Measurements from ENCODE around the gene ABCF3. TPM values are rescaled to one million over a fixed set of nuclear protein-coding genes. Genes with fewer than 3 reads are reported as not detected.

ABCF3 gene
- polyA plus RNA-seq, 1 donor (not counting 4 experiments of a cell fraction or from before 2014, with no cell fraction given), result 39.2 TPM

GRCh38 chr3:184177331-184177731 is 8.7 kb upstream of the ABCF3 start:
- Histone ChIP-seq H2AFZ (ENCODE audit: control insufficient read depth, low read length) (no peak overlapping the region), H3K9ac (ENCODE audit: control insufficient read depth, extremely low read depth, insufficient read depth, low read length) (peak overlapping the region; percentile 19)

GRCh38 chr3:184177767-184178306 is 8.2 kb upstream of the ABCF3 start:
- Histone ChIP-seq H3K4me2 (ENCODE audit: control insufficient read depth, extremely low read depth, insufficient read depth, low read depth, low read length) (no peak overlapping the region), H3K27me3 (ENCODE audit: control insufficient read depth, extremely low read depth, insufficient read depth, low read length) (no peaks in the 10 kb centered on the region), H3K9me3 (ENCODE audit: control insufficient read depth, low read depth, low read length) (no peaks in the 10 kb centered on the region), H3K4me3 (ENCODE audit: control insufficient read depth in 2 of 3, extremely low read depth in 1 of 3, insufficient read depth in 2 of 3, low read depth in 1 of 3, low read length in 3 of 3) (no peak overlapping the region), H2AFZ (ENCODE audit: control insufficient read depth, low read length) (no peak overlapping the region), H3K9ac (ENCODE audit: control insufficient read depth, extremely low read depth, insufficient read depth, low read length) (no peak overlapping the region), H3K4me1 (ENCODE audit: control insufficient read depth, extremely low read depth, insufficient read depth, low read length) (peaks cover 29% of the 10 kb centered on the region), H3K79me2 (ENCODE audit: control insufficient read depth, insufficient read depth, low read length) (peaks cover 44% of the 10 kb centered on the region), H4K20me1 (ENCODE audit: control insufficient read depth, extremely low read depth, insufficient read depth, low read length) (no peaks in the 10 kb centered on the region), H3K27ac (ENCODE audit: control insufficient read depth, insufficient read depth, low read length) (no peak overlapping the region), H3K36me3 (ENCODE audit: control insufficient read depth in 2 of 2, extremely low read depth in 1 of 2, insufficient read depth in 2 of 2, low read length in 2 of 2) (peaks cover 51 to 56% of the 10 kb centered on the region in 2 experiments), H3K9me1 (ENCODE audit: control insufficient read depth, extremely low read depth, insufficient read depth, low read length) (no peaks in the 10 kb centered on the region)
- FAIRE-seq (no peak), DNase-seq (ENCODE audit: low read depth, low spot score) (no peak)
- dilution Hi-C loops (cut with MboI; ENCODE audit: extremely low pct_ligation_motif_present, low sequenced_read_pairs), result no loop called here
- TF ChIP-seq EZH2 (IDR thresholded peaks at IDR 0.05; ENCODE audit: low read length) (no peak), CTCF (optimal IDR thresholded peaks at IDR 0.05 in 1 of 3, IDR thresholded peaks at IDR 0.05 in 1 of 3, conservative IDR thresholded peaks at IDR 0.05 in 1 of 3; ENCODE audit: extremely low read depth in 1 of 3, insufficient read depth in 2 of 3, low read length in 3 of 3) (no peak)

More at GRCh38 chr3:184177331-184177731, 8.7 kb upstream of the ABCF3 start:
- DNase-seq (ENCODE audit: low read depth, low spot score), result no peak
- peak overlapping the region in 2 of 3 experiments; percentile 21 to 91 for H3K4me3 ChIP-seq (ENCODE audit: control insufficient read depth in 2 of 3, extremely low read depth in 1 of 3, insufficient read depth in 2 of 3, low read depth in 1 of 3, low read length in 3 of 3)
- peaks cover 29% of the 10 kb centered on the region for H3K4me1 ChIP-seq (ENCODE audit: control insufficient read depth, extremely low read depth, insufficient read depth, low read length)
- no peaks in the 10 kb centered on the region for H3K9me3 ChIP-seq (ENCODE audit: control insufficient read depth, low read depth, low read length)
- no peak for FAIRE-seq
- H3K4me2 ChIP-seq (ENCODE audit: control insufficient read depth, extremely low read depth, insufficient read depth, low read depth, low read length), result peak overlapping the region; percentile 98
- TF ChIP-seq EZH2 (IDR thresholded peaks at IDR 0.05; ENCODE audit: low read length) (no peak), CTCF (optimal IDR thresholded peaks at IDR 0.05 in 1 of 3, IDR thresholded peaks at IDR 0.05 in 1 of 3, conservative IDR thresholded peaks at IDR 0.05 in 1 of 3; ENCODE audit: extremely low read depth in 1 of 3, insufficient read depth in 2 of 3, low read length in 3 of 3) (no peak)
- H3K9me1 ChIP-seq (ENCODE audit: control insufficient read depth, extremely low read depth, insufficient read depth, low read length), result no peaks in the 10 kb centered on the region
- peaks cover 44% of the 10 kb centered on the region for H3K79me2 ChIP-seq (ENCODE audit: control insufficient read depth, insufficient read depth, low read length)
- dilution Hi-C loops (cut with MboI; ENCODE audit: extremely low pct_ligation_motif_present, low sequenced_read_pairs), result no loop called here
- H4K20me1 ChIP-seq (ENCODE audit: control insufficient read depth, extremely low read depth, insufficient read depth, low read length), result no peaks in the 10 kb centered on the region
- no peaks in the 10 kb centered on the region for H3K27me3 ChIP-seq (ENCODE audit: control insufficient read depth, extremely low read depth, insufficient read depth, low read length)
- no peak overlapping the region for H3K27ac ChIP-seq (ENCODE audit: control insufficient read depth, insufficient read depth, low read length)
- H3K36me3 ChIP-seq (ENCODE audit: control insufficient read depth in 2 of 2, extremely low read depth in 1 of 2, insufficient read depth in 2 of 2, low read length in 2 of 2), result peaks cover 46 to 51% of the 10 kb centered on the region in 2 experiments
